ENCODE measurements around the gene HTATIP2.

- TF ChIP-seq SNAI2 (CRISPR knock-in tag; IDR thresholded peaks at IDR 0.05) = no peak
- no peak for TF ChIP-seq TSHZ2 (CRISPR knock-in tag; IDR thresholded peaks at IDR 0.05)
- no peak for TF ChIP-seq RARB (CRISPR knock-in tag; IDR thresholded peaks at IDR 0.05)
- TF ChIP-seq ZNF8 (CRISPR knock-in tag; IDR thresholded peaks at IDR 0.05) = no peak
- no peak for TF ChIP-seq PPARA (CRISPR knock-in tag; IDR thresholded peaks at IDR 0.05; ENCODE audit: borderline replicate concordance)
- no peak for TF ChIP-seq PATZ1 (CRISPR knock-in tag; IDR thresholded peaks at IDR 0.05; ENCODE audit: borderline replicate concordance)
These were observed 1.0 kb upstream of the HTATIP2 start for GRCh38 chr11:20362481-20362880.

Measured in SK-N-SH treated with all-trans-retinoic acid at 6 μM for 48 hours (cell line).